Ascending aorta (tissue), 2 donors: ENCODE results near the gene OXCT2. TPM values are rescaled to one million over a fixed set of nuclear protein-coding genes. Genes with fewer than 3 reads are reported as not detected.
"Not testable (repeated sequence)": the region's sequence is repeated elsewhere in the genome, so short reads cannot be mapped to it uniquely, and the experiment has no call there.

Experiments used
- DNase-seq, 2 donors: peaks; one replicate each; pipeline ENCODE4 v3.0.0-alpha.2; 2019; ENCODE audit warnings: low spot score in 2 of 2
- H3K27ac ChIP-seq, 2 donors: fragments of 200-600 bp; sonication (generic); one replicate each; pipeline ENCODE4 v1.5.1; 2016 to 2017; ENCODE audit warnings: mild to moderate bottlenecking in 1 of 2
- H3K27me3 ChIP-seq: fragments of 200-600 bp; sonication (generic); one replicate; pipeline ENCODE4 v1.5.1; 2017
- H3K36me3 ChIP-seq, 2 donors: fragments of 200-600 bp; sonication (generic); one replicate each; pipeline ENCODE4 v1.5.1; 2016
- H3K4me1 ChIP-seq, 2 donors: fragments of 200-600 bp; sonication (generic); one replicate each; pipeline ENCODE4 v1.5.1; 2016 to 2017; ENCODE audit warnings: mild to moderate bottlenecking in 1 of 2
- H3K4me3 ChIP-seq, 2 donors: fragments of 200-600 bp; sonication (generic); one replicate each; pipeline ENCODE4 v1.5.1; 2016 to 2017; ENCODE audit warnings: mild to moderate bottlenecking in 1 of 2
- H3K9me3 ChIP-seq, 2 donors: fragments of 200-600 bp; sonication (generic); one replicate each; pipeline ENCODE4 v1.5.1; 2016
- CTCF ChIP-seq, 3 experiments: fragments of 200-600 bp in 2 of 3; fragments of 450-650 bp in 1 of 3; sonication (generic) in 2 of 3; IDR thresholded peaks; one replicate each; pipeline ENCODE4 v1.5.1; 2016 to 2019; ENCODE audit warnings: antibody characterized with exemption in 3 of 3, mild to moderate bottlenecking in 1 of 3, moderate library complexity in 1 of 3
- intact Hi-C: fragments of 100-400 bp; cut with DNase I; formaldehyde crosslinking; loops from one replicate; pipeline ENCODE4 v1.15.1; 2023
- total RNA-seq: library from RNA; depleted of rRNA; stranded (reverse); fragments of >200 nt; gene quantifications from one replicate; pipeline ENCODE4 v1.1.0, GENCODE V29; 2016

OXCT2 gene
- total RNA-seq, 1 donor from 2014 or later = not detected

- intact Hi-C loops, H3K27me3 ChIP-seq: not testable (repeated sequence)
These were observed 2.3 kb upstream of the OXCT2 start for GRCh38 chr1:39773369-39773979.

GRCh38 chr1:39770100-39771021 lies 787 bp downstream of the OXCT2 start:
- intact Hi-C loops, H3K27ac ChIP-seq, H3K4me1 ChIP-seq, H3K27me3 ChIP-seq, H3K4me3 ChIP-seq, H3K36me3 ChIP-seq, H3K9me3 ChIP-seq: not testable (repeated sequence)
- peak in 1 of 2 donors; percentile 24 for DNase-seq

More at GRCh38 chr1:39773369-39773979, 2.3 kb upstream of the OXCT2 start:
- H3K4me3 ChIP-seq, H3K4me1 ChIP-seq, DNase-seq, H3K9me3 ChIP-seq, H3K27ac ChIP-seq, H3K36me3 ChIP-seq: not testable (repeated sequence)

- H3K4me1 ChIP-seq, intact Hi-C loops, DNase-seq, H3K27me3 ChIP-seq, H3K9me3 ChIP-seq, H3K4me3 ChIP-seq, H3K36me3 ChIP-seq, H3K27ac ChIP-seq: not testable (repeated sequence)
These were observed 1.6 kb downstream of the OXCT2 start for GRCh38 chr1:39769502-39769901.

GRCh38 chr1:39766466-39766865 lies 4.7 kb downstream of the OXCT2 start:
- H3K4me1 ChIP-seq = not testable (repeated sequence)

GRCh38 chr1:39764512-39764911 lies 6.6 kb downstream of the OXCT2 start:
- DNase-seq, H3K27me3 ChIP-seq, H3K27ac ChIP-seq, H3K9me3 ChIP-seq, H3K4me1 ChIP-seq, intact Hi-C loops, H3K4me3 ChIP-seq, H3K36me3 ChIP-seq: not testable (repeated sequence)

More at GRCh38 chr1:39766466-39766865, 4.7 kb downstream of the OXCT2 start:
- DNase-seq, intact Hi-C loops, H3K27me3 ChIP-seq, H3K4me3 ChIP-seq, H3K36me3 ChIP-seq, H3K9me3 ChIP-seq, H3K27ac ChIP-seq: not testable (repeated sequence)

- DNase-seq, H3K27me3 ChIP-seq, H3K4me3 ChIP-seq, H3K27ac ChIP-seq, intact Hi-C loops, H3K9me3 ChIP-seq, H3K4me1 ChIP-seq: not testable (repeated sequence)
- peaks cover 7 to 16% of the 10 kb centered on the region in 2 donors for H3K36me3 ChIP-seq
These were observed 7.4 kb downstream of the OXCT2 start for GRCh38 chr1:39763619-39764374.

- H3K36me3 ChIP-seq = peaks cover 8 to 26% of the 10 kb centered on the region in 2 donors
- H3K4me1 ChIP-seq = no peaks in the 10 kb centered on the region
- no peak for DNase-seq
- TF ChIP-seq CTCF (IDR thresholded peaks at IDR 0.05) = no peak
- no peak overlapping the region for H3K4me3 ChIP-seq
- H3K27me3 ChIP-seq = no peaks in the 10 kb centered on the region
- H3K27ac ChIP-seq = no peak overlapping the region
- intact Hi-C loops = no loop called here
- H3K9me3 ChIP-seq = no peaks in the 10 kb centered on the region
These were observed 8.3 kb downstream of the OXCT2 start for GRCh38 chr1:39762550-39763540.
